ENCODE results near the gene PRPF39.
A peak's percentile ranks its signal among the peaks of the same experiment; 100 is the strongest.
"Not testable (repeated sequence)": the region's sequence is repeated elsewhere in the genome, so short reads cannot be mapped to it uniquely, and the experiment has no call there.

Gene PRPF39

GRCh38 chr14:45081096-45081495 is 2.8 kb upstream of the PRPF39 start:
- not testable (repeated sequence) for H3K9ac ChIP-seq (ENCODE audit: low read depth, low read length); H3K36me3 ChIP-seq (ENCODE audit: control insufficient read depth, insufficient read depth, low read length); H3K27me3 ChIP-seq (ENCODE audit: control insufficient read depth, insufficient read depth, low read length); H3K4me3 ChIP-seq (ENCODE audit: low read depth, low read length); H3K27ac ChIP-seq (ENCODE audit: low read depth, low read length); H3K9me3 ChIP-seq (ENCODE audit: control insufficient read depth, insufficient read depth, low read length)
- H3K4me1 ChIP-seq (ENCODE audit: control insufficient read depth, insufficient read depth, low read length) = peaks cover 14% of the 10 kb centered on the region

GRCh38 chr14:45082420-45082819 is 1.5 kb upstream of the PRPF39 start:
- Histone ChIP-seq H3K27me3 (ENCODE audit: control insufficient read depth, insufficient read depth, low read length) (no peaks in the 10 kb centered on the region), H3K4me3 (ENCODE audit: low read depth, low read length) (no peak overlapping the region), H3K9ac (ENCODE audit: low read depth, low read length) (no peak overlapping the region), H3K27ac (ENCODE audit: low read depth, low read length) (no peak overlapping the region), H3K36me3 (ENCODE audit: control insufficient read depth, insufficient read depth, low read length) (no peaks in the 10 kb centered on the region), H3K9me3 (ENCODE audit: control insufficient read depth, insufficient read depth, low read length) (no peaks in the 10 kb centered on the region), H3K4me1 (ENCODE audit: control insufficient read depth, insufficient read depth, low read length) (peaks cover 8% of the 10 kb centered on the region; the same call in 1 of the 2 replicates)

GRCh38 chr14:45083617-45083975 is 320 bp upstream of the PRPF39 start:
- H3K9ac ChIP-seq (ENCODE audit: low read depth, low read length) = no peak overlapping the region
- no peaks in the 10 kb centered on the region for H3K27me3 ChIP-seq (ENCODE audit: control insufficient read depth, insufficient read depth, low read length)
- H3K36me3 ChIP-seq (ENCODE audit: control insufficient read depth, insufficient read depth, low read length) = no peaks in the 10 kb centered on the region
- H3K9me3 ChIP-seq (ENCODE audit: control insufficient read depth, insufficient read depth, low read length) = no peaks in the 10 kb centered on the region
- peak overlapping the region; percentile 56 for H3K4me3 ChIP-seq (ENCODE audit: low read depth, low read length)
- peaks cover 8% of the 10 kb centered on the region; the same call in 1 of the 2 replicates for H3K4me1 ChIP-seq (ENCODE audit: control insufficient read depth, insufficient read depth, low read length)
- H3K27ac ChIP-seq (ENCODE audit: low read depth, low read length) = no peak overlapping the region

GRCh38 chr14:45084946-45085346 is 1.0 kb downstream of the PRPF39 start:
- Histone ChIP-seq H3K9me3 (ENCODE audit: control insufficient read depth, insufficient read depth, low read length) (no peaks in the 10 kb centered on the region), H3K27me3 (ENCODE audit: control insufficient read depth, insufficient read depth, low read length) (no peaks in the 10 kb centered on the region), H3K4me3 (ENCODE audit: low read depth, low read length) (peak overlapping the region; percentile 96), H3K27ac (ENCODE audit: low read depth, low read length) (peak overlapping the region; percentile 84), H3K4me1 (ENCODE audit: control insufficient read depth, insufficient read depth, low read length) (peaks cover 8% of the 10 kb centered on the region; the same call in 1 of the 2 replicates), H3K36me3 (ENCODE audit: control insufficient read depth, insufficient read depth, low read length) (0 out of 2 replicates have a peak, but pooled peaks cover 3% of the 10 kb centered on the region), H3K9ac (ENCODE audit: low read depth, low read length) (peak overlapping the region; percentile 84)

- Histone ChIP-seq H3K27me3 (ENCODE audit: control insufficient read depth, insufficient read depth, low read length) (no peaks in the 10 kb centered on the region), H3K9ac (ENCODE audit: low read depth, low read length) (no peak overlapping the region), H3K4me1 (ENCODE audit: control insufficient read depth, insufficient read depth, low read length) (peaks cover 8% of the 10 kb centered on the region; the same call in 1 of the 2 replicates), H3K36me3 (ENCODE audit: control insufficient read depth, insufficient read depth, low read length) (peaks cover 6% of the 10 kb centered on the region; the same call in 1 of the 2 replicates), H3K27ac (ENCODE audit: low read depth, low read length) (no peak overlapping the region), H3K9me3 (ENCODE audit: control insufficient read depth, insufficient read depth, low read length) (no peaks in the 10 kb centered on the region), H3K4me3 (ENCODE audit: low read depth, low read length) (no peak overlapping the region)
These were observed 5.9 kb downstream of the PRPF39 start for GRCh38 chr14:45089813-45090212.

- H3K9ac ChIP-seq (ENCODE audit: low read depth, low read length) = no peak overlapping the region
- H3K4me1 ChIP-seq (ENCODE audit: control insufficient read depth, insufficient read depth, low read length) = no peaks in the 10 kb centered on the region
- no peaks in the 10 kb centered on the region for H3K27me3 ChIP-seq (ENCODE audit: control insufficient read depth, insufficient read depth, low read length)
- H3K27ac ChIP-seq (ENCODE audit: low read depth, low read length) = no peak overlapping the region
- H3K36me3 ChIP-seq (ENCODE audit: control insufficient read depth, insufficient read depth, low read length) = peaks cover 24% of the 10 kb centered on the region
- no peak overlapping the region for H3K4me3 ChIP-seq (ENCODE audit: low read depth, low read length)
- H3K9me3 ChIP-seq (ENCODE audit: control insufficient read depth, insufficient read depth, low read length) = no peaks in the 10 kb centered on the region
These were observed 7.8 kb downstream of the PRPF39 start for GRCh38 chr14:45091710-45092109.

- no peak overlapping the region for H3K27ac ChIP-seq (ENCODE audit: low read depth, low read length)
- H3K9ac ChIP-seq (ENCODE audit: low read depth, low read length) = no peak overlapping the region
- no peaks in the 10 kb centered on the region for H3K27me3 ChIP-seq (ENCODE audit: control insufficient read depth, insufficient read depth, low read length)
- H3K4me1 ChIP-seq (ENCODE audit: control insufficient read depth, insufficient read depth, low read length) = no peaks in the 10 kb centered on the region
- no peaks in the 10 kb centered on the region for H3K9me3 ChIP-seq (ENCODE audit: control insufficient read depth, insufficient read depth, low read length)
- H3K36me3 ChIP-seq (ENCODE audit: control insufficient read depth, insufficient read depth, low read length) = peaks cover 47% of the 10 kb centered on the region
- H3K4me3 ChIP-seq (ENCODE audit: low read depth, low read length) = no peak overlapping the region
These were observed 10.4 kb downstream of the PRPF39 start for GRCh38 chr14:45094275-45094674.

- no peak overlapping the region for H3K4me3 ChIP-seq (ENCODE audit: low read depth, low read length)
- H3K27me3 ChIP-seq (ENCODE audit: control insufficient read depth, insufficient read depth, low read length) = no peaks in the 10 kb centered on the region
- H3K9ac ChIP-seq (ENCODE audit: low read depth, low read length) = no peak overlapping the region
- H3K36me3 ChIP-seq (ENCODE audit: control insufficient read depth, insufficient read depth, low read length) = peaks cover 53% of the 10 kb centered on the region
- H3K9me3 ChIP-seq (ENCODE audit: control insufficient read depth, insufficient read depth, low read length) = no peaks in the 10 kb centered on the region
- no peaks in the 10 kb centered on the region for H3K4me1 ChIP-seq (ENCODE audit: control insufficient read depth, insufficient read depth, low read length)
- no peak overlapping the region for H3K27ac ChIP-seq (ENCODE audit: low read depth, low read length)
These were observed 11.2 kb downstream of the PRPF39 start for GRCh38 chr14:45095143-45095542.

GRCh38 chr14:45096218-45096617 is 12.3 kb downstream of the PRPF39 start:
- no peaks in the 10 kb centered on the region for H3K9me3 ChIP-seq (ENCODE audit: control insufficient read depth, insufficient read depth, low read length)
- peaks cover 64% of the 10 kb centered on the region for H3K36me3 ChIP-seq (ENCODE audit: control insufficient read depth, insufficient read depth, low read length)
- no peak overlapping the region for H3K4me3 ChIP-seq (ENCODE audit: low read depth, low read length)
- no peak overlapping the region for H3K9ac ChIP-seq (ENCODE audit: low read depth, low read length)
- H3K27me3 ChIP-seq (ENCODE audit: control insufficient read depth, insufficient read depth, low read length) = no peaks in the 10 kb centered on the region
- no peak overlapping the region for H3K27ac ChIP-seq (ENCODE audit: low read depth, low read length)
- no peaks in the 10 kb centered on the region for H3K4me1 ChIP-seq (ENCODE audit: control insufficient read depth, insufficient read depth, low read length)

GRCh38 chr14:45103806-45104205 is 19.9 kb downstream of the PRPF39 start:
- no peaks in the 10 kb centered on the region for H3K27me3 ChIP-seq (ENCODE audit: control insufficient read depth, insufficient read depth, low read length)
- peaks cover 96% of the 10 kb centered on the region for H3K36me3 ChIP-seq (ENCODE audit: control insufficient read depth, insufficient read depth, low read length)
- H3K4me1 ChIP-seq (ENCODE audit: control insufficient read depth, insufficient read depth, low read length) = no peaks in the 10 kb centered on the region
- no peak overlapping the region for H3K27ac ChIP-seq (ENCODE audit: low read depth, low read length)
- H3K4me3 ChIP-seq (ENCODE audit: low read depth, low read length) = no peak overlapping the region
- H3K9ac ChIP-seq (ENCODE audit: low read depth, low read length) = no peak overlapping the region
- no peaks in the 10 kb centered on the region for H3K9me3 ChIP-seq (ENCODE audit: control insufficient read depth, insufficient read depth, low read length)

- H3K4me1 ChIP-seq (ENCODE audit: control insufficient read depth, insufficient read depth, low read length) = no peaks in the 10 kb centered on the region
- peaks cover 98% of the 10 kb centered on the region for H3K36me3 ChIP-seq (ENCODE audit: control insufficient read depth, insufficient read depth, low read length)
- H3K27ac ChIP-seq (ENCODE audit: low read depth, low read length) = no peak overlapping the region
- H3K27me3 ChIP-seq (ENCODE audit: control insufficient read depth, insufficient read depth, low read length) = no peaks in the 10 kb centered on the region
- no peak overlapping the region for H3K4me3 ChIP-seq (ENCODE audit: low read depth, low read length)
- H3K9me3 ChIP-seq (ENCODE audit: control insufficient read depth, insufficient read depth, low read length) = no peaks in the 10 kb centered on the region
- no peak overlapping the region for H3K9ac ChIP-seq (ENCODE audit: low read depth, low read length)
These were observed 20.6 kb downstream of the PRPF39 start for GRCh38 chr14:45104561-45104960.
